H9 (cell line): Measurements from ENCODE around the gene ALDH5A1. TPM values are rescaled to one million over a fixed set of nuclear protein-coding genes. Genes with fewer than 3 reads are reported as not detected.

ENCODE experiments used
- DNase-seq: peaks from one replicate; pipeline ENCODE4 v3.0.0-alpha.2; 2017
- H2AFZ ChIP-seq: one replicate; pipeline ENCODE4 v1.6.1; 2013; ENCODE audit warnings: mild to moderate bottlenecking, low read length, control low read depth, moderate library complexity
- H2AK5ac ChIP-seq: 2 replicates; pipeline ENCODE4 v1.6.1; 2013; ENCODE audit warnings: low read length, control low read depth, mixed read lengths; ENCODE audit not compliant: insufficient read length
- H2BK120ac ChIP-seq: one replicate; pipeline ENCODE4 v1.6.1; 2013; ENCODE audit warnings: low read depth, mild to moderate bottlenecking, low read length, control low read depth, inconsistent platforms; ENCODE audit not compliant: poor library complexity, severe bottlenecking
- H2BK12ac ChIP-seq: 2 replicates; pipeline ENCODE4 v1.6.1; 2013; ENCODE audit warnings: low read length, control low read depth, mixed read lengths, low read depth; ENCODE audit not compliant: insufficient read length
- H2BK15ac ChIP-seq: 2 replicates; pipeline ENCODE4 v1.6.1; 2013; ENCODE audit warnings: low read depth, low read length, control low read depth
- H2BK20ac ChIP-seq: one replicate; pipeline ENCODE4 v1.6.1; 2013; ENCODE audit warnings: low read depth, mild to moderate bottlenecking, low read length, control low read depth, inconsistent platforms; ENCODE audit not compliant: poor library complexity, severe bottlenecking
- H2BK5ac ChIP-seq: 2 replicates; pipeline ENCODE4 v1.6.1; 2013; ENCODE audit warnings: low read length, control low read depth, mixed read lengths; ENCODE audit not compliant: insufficient read length
- H3K14ac ChIP-seq: 2 replicates; pipeline ENCODE4 v1.6.1; 2013; ENCODE audit warnings: low read length, control low read depth; ENCODE audit not compliant: insufficient read depth
- H3K18ac ChIP-seq: 2 replicates; pipeline ENCODE4 v1.6.1; 2013; ENCODE audit warnings: low read depth, mild to moderate bottlenecking, mixed read lengths, low read length, control low read depth; ENCODE audit not compliant: insufficient read length
- H3K23ac ChIP-seq: 2 replicates; pipeline ENCODE4 v1.6.1; 2013; ENCODE audit warnings: low read length, control low read depth, mixed read lengths, low read depth; ENCODE audit not compliant: insufficient read length
- H3K23me2 ChIP-seq: 2 replicates; pipeline ENCODE4 v1.6.1; 2013; ENCODE audit warnings: low read depth, mild to moderate bottlenecking, mixed read lengths, low read length, control low read depth; ENCODE audit not compliant: insufficient read length, poor library complexity, severe bottlenecking
- H3K27ac ChIP-seq: 2 replicates; pipeline ENCODE4 v1.5.1; 2013; ENCODE audit warnings: low read length, control low read depth, mixed read lengths, low read depth; ENCODE audit not compliant: insufficient read length
- H3K27me3 ChIP-seq: 2 replicates; pipeline ENCODE4 v1.6.1; 2013; ENCODE audit warnings: low read length, control low read depth, inconsistent platforms; ENCODE audit not compliant: insufficient read depth
- H3K4ac ChIP-seq: 2 replicates; pipeline ENCODE4 v1.6.1; 2013; ENCODE audit warnings: low read depth, mild to moderate bottlenecking, control low read depth, inconsistent platforms, low read length, moderate library complexity
- H3K4me1 ChIP-seq: 2 replicates; pipeline ENCODE4 v1.6.1; 2013; ENCODE audit warnings: low read length, control low read depth, inconsistent platforms; ENCODE audit not compliant: insufficient read depth
- H3K4me2 ChIP-seq: 2 replicates; pipeline ENCODE4 v1.6.1; 2013; ENCODE audit warnings: low read length, control low read depth, mixed read lengths; ENCODE audit not compliant: insufficient read length, insufficient read depth
- H3K56ac ChIP-seq: 2 replicates; pipeline ENCODE4 v1.6.1; 2013; ENCODE audit warnings: low read depth, mild to moderate bottlenecking, mixed read lengths, low read length, control low read depth; ENCODE audit not compliant: insufficient read length
- H3K79me1 ChIP-seq: 2 replicates; pipeline ENCODE4 v1.6.1; 2013; ENCODE audit warnings: low read depth, mild to moderate bottlenecking, moderate library complexity, low read length, control low read depth, inconsistent platforms; ENCODE audit not compliant: insufficient read depth, poor library complexity, severe bottlenecking
- H3K79me2 ChIP-seq: 2 replicates; pipeline ENCODE4 v1.6.1; 2013; ENCODE audit warnings: low read length, control low read depth, inconsistent platforms; ENCODE audit not compliant: insufficient read depth
- H3K9ac ChIP-seq: 2 replicates; pipeline ENCODE4 v1.6.1; 2013; ENCODE audit warnings: low read length, control low read depth, mixed read lengths; ENCODE audit not compliant: insufficient read length; ENCODE audit errors: extremely low read depth
- H3K9me3 ChIP-seq: one replicate; pipeline ENCODE4 v1.6.1; 2013; ENCODE audit warnings: low read depth, low read length, inconsistent platforms; ENCODE audit not compliant: control insufficient read depth
- H3T11ph ChIP-seq: one replicate; pipeline ENCODE4 v1.6.1; 2013; ENCODE audit warnings: mild to moderate bottlenecking, low read length, control low read depth, inconsistent platforms
- H4K20me1 ChIP-seq: one replicate; pipeline ENCODE4 v1.6.1; 2013; ENCODE audit not compliant: control insufficient read depth, insufficient read length, insufficient read depth
- H4K5ac ChIP-seq: 2 replicates; pipeline ENCODE4 v1.6.1; 2013; ENCODE audit warnings: low read depth, mild to moderate bottlenecking, mixed read lengths, low read length, control low read depth; ENCODE audit not compliant: insufficient read length
- H4K8ac ChIP-seq: replicated peaks from 2 replicates; pipeline ENCODE4 v1.6.1; 2013; ENCODE audit warnings: low read length, control low read depth, mixed read lengths, low read depth; ENCODE audit not compliant: insufficient read length
- H4K91ac ChIP-seq: 2 replicates; pipeline ENCODE4 v1.6.1; 2013; ENCODE audit warnings: low read depth, mild to moderate bottlenecking, moderate library complexity, mixed read lengths, low read length, control low read depth; ENCODE audit not compliant: insufficient read length
- H3K27ac Mint-ChIP-seq, 3 experiments: 2 replicates in 2 of 3; 3 replicates in 1 of 3; pipeline ENCODE4 v1.8.0; 2020 to 2021; ENCODE audit warnings: mixed read lengths in 3 of 3, mild to moderate bottlenecking in 1 of 3, moderate library complexity in 1 of 3
- H3K27me3 Mint-ChIP-seq: 2 replicates; pipeline ENCODE4 v1.8.0; 2021; ENCODE audit warnings: low read depth, mild to moderate bottlenecking, moderate library complexity, mixed read lengths
- H3K36me3 Mint-ChIP-seq, 3 experiments: 2 replicates in 2 of 3; 3 replicates in 1 of 3; pipeline ENCODE4 v1.8.0; 2020 to 2021; ENCODE audit warnings: low read depth in 3 of 3, mixed read lengths in 3 of 3; ENCODE audit not compliant: insufficient read depth in 1 of 3
- H3K4me1 Mint-ChIP-seq, 2 experiments: 2 replicates each; pipeline ENCODE4 v1.8.0; 2020; ENCODE audit warnings: mixed read lengths in 2 of 2
- H3K4me3 Mint-ChIP-seq, 2 experiments: 2 replicates in 1 of 2; 3 replicates in 1 of 2; pipeline ENCODE4 v1.8.0; 2020 to 2021; ENCODE audit warnings: mild to moderate bottlenecking in 2 of 2, mixed read lengths in 2 of 2, moderate library complexity in 1 of 2
- H3K9me3 Mint-ChIP-seq, 2 experiments: 2 replicates in 1 of 2; 3 replicates in 1 of 2; pipeline ENCODE4 v1.8.0; 2020; ENCODE audit warnings: mild to moderate bottlenecking in 2 of 2, mixed read lengths in 2 of 2, moderate library complexity in 1 of 2
- CTCF ChIP-seq: fragments of 200-600 bp; sonication (generic); conservative IDR thresholded peaks from 3 replicates; pipeline ENCODE4 v1.8.0; 2021; ENCODE audit warnings: antibody characterized with exemption, mild to moderate bottlenecking
- WGBS: extraction: QIAGEN DNeasy Blood & Tissue Kit; methylation state at CpG from one replicate; pipeline ENCODE4 v1.1.7; 2013; ENCODE audit warnings: missing lambda C conversion rate, low lambda C conversion rate, mixed read lengths; ENCODE audit not compliant: insufficient read length; ENCODE audit errors: extremely low coverage; 5-methylcytosine and 5-hydroxymethylcytosine counted together
- total RNA-seq: library from RNA; stranded (reverse); gene quantifications from 2 replicates; pipeline ENCODE4 v1.2.1, GENCODE V29; 2021

Gene ALDH5A1
- total RNA-seq, 1 experiment from 2014 or later: 5.4 TPM

- no peak for TF ChIP-seq CTCF
- no CpG with 5 or more reads among the region's 8 CpGs for WGBS
These were observed 43.1 kb downstream of the ALDH5A1 start for GRCh38 chr6:24537771-24538385.

More at GRCh38 chr6:24537771-24538385, 43.1 kb downstream of the ALDH5A1 start:
- Histone ChIP-seq H4K8ac (no peak overlapping the region), H3K79me2 (no peaks in the 10 kb centered on the region), H4K91ac (no peak overlapping the region), H3K4me2 (no peak overlapping the region), H3K14ac (no peak overlapping the region), H2BK15ac (no peak overlapping the region), H3T11ph (no peak overlapping the region), H2BK12ac (no peak overlapping the region), H3K23me2 (no peaks in the 10 kb centered on the region), H2BK5ac (no peak overlapping the region), H3K56ac (no peak overlapping the region), H2AFZ (no peak overlapping the region), H2BK20ac (no peak overlapping the region), H4K20me1 (no peaks in the 10 kb centered on the region), H3K4me1 (0 out of 2 replicates have a peak, but pooled peaks cover 2% of the 10 kb centered on the region), H3K23ac (no peak overlapping the region), H3K9me3 (no peaks in the 10 kb centered on the region), H2AK5ac (no peak overlapping the region), H3K4ac (no peak overlapping the region), H3K9ac (no peak overlapping the region), H2BK120ac (no peak overlapping the region), H4K5ac (no peak overlapping the region), H3K18ac (no peak overlapping the region), H3K79me1 (no peaks in the 10 kb centered on the region), H3K27me3 (no peaks in the 10 kb centered on the region), H3K27ac (no peak overlapping the region)
- Mint-ChIP-seq H3K4me3 (no peak overlapping the region), H3K9me3 (no peaks in the 10 kb centered on the region), H3K4me1 (peaks cover 6 to 13% of the 10 kb centered on the region in 2 experiments), H3K27me3 (no peaks in the 10 kb centered on the region), H3K36me3 (no peaks in the 10 kb centered on the region; a peak in 1 of 7 replicates), H3K27ac (no peak overlapping the region)
- no peak for DNase-seq
